Hepatocyte (in vitro differentiated cells): ENCODE results near the gene BCL7C.

Source experiments
- EZH2 ChIP-seq: fragments of 200-600 bp; sonication (generic); IDR thresholded peaks from 2 replicates; pipeline ENCODE4 v1.6.1; 2016; ENCODE audit warnings: antibody characterized with exemption, mild to moderate bottlenecking, borderline replicate concordance
- TF ChIP-seq, protein P1 (sequence below): fragments of 200-600 bp; sonication (generic); IDR thresholded peaks from 2 replicates; pipeline ENCODE4 v1.5.1; 2016; ENCODE audit warnings: antibody characterized with exemption, mild to moderate bottlenecking; ENCODE audit not compliant: poor library complexity

DNA sequence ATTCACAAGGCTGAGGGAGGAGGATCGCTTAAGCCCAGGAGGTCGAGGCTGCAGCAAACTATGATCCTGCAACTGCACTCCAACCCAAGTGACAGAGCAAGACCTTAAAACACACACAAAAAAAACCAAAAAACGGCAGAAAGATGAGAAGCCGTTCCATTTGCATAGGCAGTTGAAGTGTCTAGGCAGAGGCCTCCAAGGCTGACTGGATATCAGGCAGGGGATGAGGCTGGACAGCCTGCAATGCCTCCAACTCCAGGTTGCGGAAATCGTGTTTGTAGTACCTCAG lies 27.5 kb upstream of the BCL7C start:
- TF ChIP-seq EZH2, result no peak
- TF ChIP-seq, protein P1, sequence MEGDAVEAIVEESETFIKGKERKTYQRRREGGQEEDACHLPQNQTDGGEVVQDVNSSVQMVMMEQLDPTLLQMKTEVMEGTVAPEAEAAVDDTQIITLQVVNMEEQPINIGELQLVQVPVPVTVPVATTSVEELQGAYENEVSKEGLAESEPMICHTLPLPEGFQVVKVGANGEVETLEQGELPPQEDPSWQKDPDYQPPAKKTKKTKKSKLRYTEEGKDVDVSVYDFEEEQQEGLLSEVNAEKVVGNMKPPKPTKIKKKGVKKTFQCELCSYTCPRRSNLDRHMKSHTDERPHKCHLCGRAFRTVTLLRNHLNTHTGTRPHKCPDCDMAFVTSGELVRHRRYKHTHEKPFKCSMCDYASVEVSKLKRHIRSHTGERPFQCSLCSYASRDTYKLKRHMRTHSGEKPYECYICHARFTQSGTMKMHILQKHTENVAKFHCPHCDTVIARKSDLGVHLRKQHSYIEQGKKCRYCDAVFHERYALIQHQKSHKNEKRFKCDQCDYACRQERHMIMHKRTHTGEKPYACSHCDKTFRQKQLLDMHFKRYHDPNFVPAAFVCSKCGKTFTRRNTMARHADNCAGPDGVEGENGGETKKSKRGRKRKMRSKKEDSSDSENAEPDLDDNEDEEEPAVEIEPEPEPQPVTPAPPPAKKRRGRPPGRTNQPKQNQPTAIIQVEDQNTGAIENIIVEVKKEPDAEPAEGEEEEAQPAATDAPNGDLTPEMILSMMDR, result no peak
